ENCODE measurements around the gene CCSER1. TPM values are rescaled to one million over a fixed set of nuclear protein-coding genes. Genes with fewer than 3 reads are reported as not detected.
"Not testable (repeated sequence)": the region's sequence is repeated elsewhere in the genome, so short reads cannot be mapped to it uniquely, and the experiment has no call there.

CCSER1 gene
- total and polyA plus RNA-seq, 2 of the 8 experiments (the other 6 are each of a cell fraction or from before 2014, with no cell fraction given), result 0.26 to 0.84 TPM

DNA sequence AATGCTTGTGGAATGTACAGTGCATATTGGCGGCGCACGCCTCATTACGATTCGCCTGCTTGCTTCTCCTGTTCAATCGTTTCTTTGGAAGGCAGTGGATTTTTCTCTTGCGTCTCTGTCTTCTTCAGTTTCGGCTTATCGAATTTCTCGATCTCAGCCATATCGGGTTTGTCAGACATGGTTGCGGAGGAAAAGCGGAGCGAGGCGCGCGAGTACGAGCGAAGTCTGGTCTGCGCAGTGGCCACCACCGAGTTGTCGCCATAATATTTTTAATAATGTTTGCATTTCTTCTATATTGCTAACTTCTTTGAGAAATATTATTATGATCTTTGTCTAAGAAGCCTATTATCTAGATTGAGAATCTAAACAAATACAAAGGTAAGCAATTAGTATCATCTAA is 711.7 kb downstream of the CCSER1 start:
- H3K56ac ChIP-seq (replicated peaks; ENCODE audit: insufficient read length, low read depth, low read length); H3K23ac ChIP-seq (ENCODE audit: insufficient read length); H2BK120ac ChIP-seq (replicated peaks; ENCODE audit: low read depth, low read length); POLR2A ChIA-PET (ENCODE audit: partially characterized antibody); DNase-seq (ENCODE audit: low read depth in 1 of 2, low spot score in 2 of 2); H4K5ac ChIP-seq (ENCODE audit: insufficient read length, low read depth, low read length); H3K36me3 ChIP-seq (ENCODE audit: control insufficient read depth in 2 of 4, insufficient read depth in 4 of 4, low read length in 3 of 4); H2AFZ ChIP-seq (ENCODE audit: low read length); H3K79me1 ChIP-seq (ENCODE audit: low read depth, low read length); FAIRE-seq; H3K79me2 ChIP-seq (ENCODE audit: control insufficient read depth in 1 of 2, insufficient read depth in 2 of 2, low read length in 2 of 2); H3K18ac ChIP-seq (ENCODE audit: extremely low read depth, low read length); H4K8ac ChIP-seq (ENCODE audit: extremely low read depth, insufficient read depth, low read length); H3K9ac ChIP-seq (replicated peaks in 1 of 4; ENCODE audit: extremely low read depth in 1 of 4, low read depth in 3 of 4, low read length in 3 of 4); H2AK5ac ChIP-seq (ENCODE audit: low read depth, low read length); H3K4me2 ChIP-seq (ENCODE audit: insufficient read depth in 1 of 2, low read depth in 2 of 2, low read length in 2 of 2); H3K4me1 ChIP-seq (replicated peaks in 1 of 4; ENCODE audit: control insufficient read depth in 3 of 4, insufficient read depth in 4 of 4, low read length in 3 of 4); CTCF ChIA-PET (ENCODE audit: partially characterized antibody); H3K9me3 ChIP-seq (ENCODE audit: insufficient read depth in 2 of 2, low read depth in 1 of 2, low read length in 1 of 2); H3K14ac ChIP-seq (ENCODE audit: insufficient read length); H2BK5ac ChIP-seq (ENCODE audit: low read depth, low read length); H3K27me3 ChIP-seq (replicated peaks in 1 of 4; ENCODE audit: control insufficient read depth in 3 of 4, extremely low read depth in 1 of 4, insufficient read depth in 3 of 4, low read length in 3 of 4); H4K20me1 ChIP-seq (replicated peaks in 1 of 2; ENCODE audit: control insufficient read depth in 1 of 2, insufficient read depth in 2 of 2, low read length in 2 of 2); H3K4ac ChIP-seq (replicated peaks; ENCODE audit: insufficient read length, low read depth, low read length); H3K27ac ChIP-seq (ENCODE audit: low read depth, low read length); H2BK15ac ChIP-seq (ENCODE audit: low read length); H2BK20ac ChIP-seq (ENCODE audit: low read length); H2BK12ac ChIP-seq (ENCODE audit: low read depth, low read length); H4K91ac ChIP-seq (replicated peaks; ENCODE audit: insufficient read length, low read length); H3K4me3 ChIP-seq (ENCODE audit: extremely low read depth in 1 of 4, insufficient read depth in 2 of 4, low read depth in 3 of 4, low read length in 4 of 4); H3K23me2 ChIP-seq (ENCODE audit: low read depth, low read length): not testable (repeated sequence)
- WGBS, 2 experiments (ENCODE audit: extremely low coverage in 1 of 2, insufficient coverage in 1 of 2, insufficient read length in 1 of 2, insufficient replicate concordance in 2 of 2, low coverage in 1 of 2, low lambda C conversion rate in 2 of 2, missing lambda C conversion rate in 1 of 2), result 99% methylated on average over 16 of the region's 22 CpGs; no CpG with 5 or more reads in 1 of the 2 experiments
